ENCODE results near the gene ZC3H7B. TPM values are rescaled to one million over a fixed set of nuclear protein-coding genes. Genes with fewer than 3 reads are reported as not detected.

Gene ZC3H7B
- total and polyA plus RNA-seq, 2 experiments from 2014 or later = 5.4 to 54.9 TPM

DNA sequence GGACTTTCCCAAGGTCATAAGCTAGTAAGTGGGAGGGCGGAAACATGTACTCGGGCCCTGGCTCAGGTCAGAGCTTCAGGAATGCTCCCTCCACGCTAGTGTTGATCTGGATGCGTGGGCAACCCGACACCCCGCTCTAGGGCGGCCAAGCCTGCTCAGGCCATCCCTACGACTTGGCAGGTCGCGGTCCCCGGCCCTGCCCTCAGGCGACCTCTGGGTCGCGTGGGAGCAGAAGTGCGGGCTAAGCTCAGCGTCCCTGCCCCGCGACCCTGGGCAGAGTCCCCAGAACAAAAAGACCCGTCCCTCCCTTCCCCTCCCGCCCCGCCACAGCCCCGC is 79.6 kb downstream of the ZC3H7B start:
- in situ Hi-C loops (cut with MboI) = no loop called here
- H3K4me1 ChIP-seq (ENCODE audit: insufficient read depth) = peaks cover 8% of the 10 kb centered on the region; the same call in 1 of the 2 replicates
- H3K27ac ChIP-seq = peak overlapping the region; percentile 96
- no peaks in the 10 kb centered on the region for H3K9me2 ChIP-seq (ENCODE audit: insufficient read depth)
- DNase-seq = peak; percentile 97
- no peaks in the 10 kb centered on the region for H3K9me3 ChIP-seq (ENCODE audit: low read depth)
- H3K4me2 ChIP-seq (ENCODE audit: unreplicated experiment) = peak overlapping the region; percentile 85
- H3K4me3 ChIP-seq = peak overlapping the region; percentile 82
- no peaks in the 10 kb centered on the region for H4K20me1 ChIP-seq (ENCODE audit: insufficient read depth)
- H3F3A ChIP-seq (ENCODE audit: insufficient read depth) = peaks cover 10% of the 10 kb centered on the region
- no peaks in the 10 kb centered on the region for H3K36me3 ChIP-seq (ENCODE audit: low read depth)
- no peaks in the 10 kb centered on the region for H3K79me2 ChIP-seq (ENCODE audit: insufficient read depth)
- 0 to 2% methylated on average over 19 to 21 of the region's 22 CpGs for WGBS, 2 experiments (ENCODE audit: low coverage in 1 of 2, low lambda C conversion rate in 2 of 2, missing lambda C conversion rate in 2 of 2)
- TF ChIP-seq EZH2phosphoT487 (IDR thresholded peaks at IDR 0.05; ENCODE audit: insufficient read depth, low read depth) = no peak
- no peak for TF ChIP-seq EZH2 (IDR thresholded peaks at IDR 0.05; ENCODE audit: insufficient read depth, poor library complexity, severe bottlenecking)
- peak overlapping the region; percentile 89 for H3K9ac ChIP-seq
- H3K27me3 ChIP-seq (replicated peaks; ENCODE audit: insufficient read depth) = no peaks in the 10 kb centered on the region
- peak overlapping the region; percentile 60 for H2AFZ ChIP-seq

DNA sequence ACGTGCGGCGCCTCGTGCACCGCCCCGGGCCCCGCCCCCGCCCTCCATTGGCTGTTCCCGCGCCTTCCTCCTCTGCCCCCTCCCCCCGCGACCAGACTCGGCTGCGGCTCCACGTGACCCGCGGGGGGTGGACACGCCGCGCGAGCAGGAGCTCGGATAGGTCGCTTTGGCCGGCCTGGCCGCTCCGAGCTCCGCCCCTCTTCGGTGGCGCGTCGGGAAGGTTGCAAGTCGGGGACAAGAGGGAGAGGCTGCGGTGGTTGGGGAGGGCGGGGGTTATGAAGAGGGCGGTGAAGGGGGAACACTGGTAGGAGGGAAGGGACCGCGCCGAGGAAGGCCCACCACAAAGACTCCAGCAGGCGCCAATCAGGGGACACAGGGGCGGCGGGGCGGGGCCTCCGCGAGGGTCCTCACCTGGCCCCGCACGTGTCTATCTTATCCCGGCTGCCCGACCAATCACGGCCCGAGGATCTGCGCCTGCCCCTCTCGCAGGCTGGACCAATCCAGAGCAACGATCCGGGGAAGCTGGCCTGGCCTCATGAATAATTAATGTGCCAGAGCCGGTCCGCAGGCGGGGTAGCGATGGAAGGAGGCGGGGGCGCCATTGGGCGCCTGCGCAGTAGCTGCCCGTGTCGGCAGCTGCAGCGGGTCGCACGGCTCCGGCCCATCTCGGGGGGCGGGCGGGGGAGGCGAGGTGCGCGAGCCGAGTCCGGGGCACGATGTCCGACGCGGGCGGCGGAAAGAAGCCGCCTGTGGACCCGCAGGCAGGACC is 80.2 kb downstream of the ZC3H7B start, which contains the start of gene TEF:
Gene TEF (plus strand): TSS at position 614 of the 769 bp plus-strand sequence. CDS start 103 bp downstream, at position 717.
- in situ Hi-C loops (cut with MboI) = no loop called here
- no peak for TF ChIP-seq EZH2 (IDR thresholded peaks at IDR 0.05; ENCODE audit: insufficient read depth, poor library complexity, severe bottlenecking)
- no peak for TF ChIP-seq EZH2phosphoT487 (IDR thresholded peaks at IDR 0.05; ENCODE audit: insufficient read depth, low read depth)
- Histone ChIP-seq H3F3A (ENCODE audit: insufficient read depth) (peaks cover 10% of the 10 kb centered on the region), H3K9me2 (ENCODE audit: insufficient read depth) (no peaks in the 10 kb centered on the region), H3K4me1 (ENCODE audit: insufficient read depth) (peaks cover 8% of the 10 kb centered on the region; the same call in 1 of the 2 replicates), H3K4me2 (ENCODE audit: unreplicated experiment) (peak within 1 kb of the TSS; percentile 85), H3K4me3 (peak within 1 kb of the TSS; percentile 82), H3K27me3 (replicated peaks; ENCODE audit: insufficient read depth) (no peaks in the 10 kb centered on the region), H2AFZ (peak within 1 kb of the TSS; percentile 72), H3K36me3 (ENCODE audit: low read depth) (no peaks in the 10 kb centered on the region), H4K20me1 (ENCODE audit: insufficient read depth) (no peaks in the 10 kb centered on the region), H3K9ac (peak within 1 kb of the TSS; percentile 89), H3K79me2 (ENCODE audit: insufficient read depth) (no peaks in the 10 kb centered on the region), H3K9me3 (ENCODE audit: low read depth) (no peaks in the 10 kb centered on the region), H3K27ac (peak within 1 kb of the TSS; percentile 96)
- peak; percentile 100 for DNase-seq
- WGBS, 2 experiments (ENCODE audit: low coverage in 1 of 2, low lambda C conversion rate in 2 of 2, missing lambda C conversion rate in 2 of 2) = 1 to 2% methylated on average over 59 to 67 of the region's 84 CpGs

DNA sequence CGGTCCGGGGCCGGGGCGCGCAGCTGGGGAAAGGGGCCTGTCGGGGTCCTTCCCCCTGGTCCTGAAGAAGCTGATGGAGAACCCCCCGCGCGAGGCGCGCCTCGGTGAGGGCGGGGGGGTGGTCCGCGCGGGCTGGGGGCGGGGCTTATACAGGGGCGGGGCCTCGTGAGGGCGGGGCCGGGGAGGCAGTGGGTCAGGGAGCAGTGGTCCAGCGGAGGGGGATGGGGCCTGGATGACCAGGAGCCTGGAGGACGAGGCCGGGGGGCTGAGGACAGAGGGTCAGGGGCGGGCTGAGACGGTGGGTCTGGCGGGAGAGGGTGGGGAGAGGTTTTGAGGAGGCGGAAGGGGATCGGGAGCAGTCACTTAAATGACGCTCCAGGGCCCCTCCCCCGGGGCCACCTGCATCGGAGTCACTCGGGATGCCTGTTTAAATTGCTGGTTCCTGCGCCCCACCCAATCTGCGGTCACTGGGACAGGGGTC is 80.8 kb downstream of the ZC3H7B start:
- TF ChIP-seq EZH2phosphoT487 (IDR thresholded peaks at IDR 0.05; ENCODE audit: insufficient read depth, low read depth) = no peak
- TF ChIP-seq EZH2 (IDR thresholded peaks at IDR 0.05; ENCODE audit: insufficient read depth, poor library complexity, severe bottlenecking) = no peak
- H3K27ac ChIP-seq = peak overlapping the region; percentile 96
- in situ Hi-C loops (cut with MboI) = no loop called here
- peaks cover 10% of the 10 kb centered on the region for H3F3A ChIP-seq (ENCODE audit: insufficient read depth)
- peak; percentile 72 for DNase-seq
- peak overlapping the region; percentile 82 for H3K4me3 ChIP-seq
- H3K36me3 ChIP-seq (ENCODE audit: low read depth) = no peaks in the 10 kb centered on the region
- WGBS, 2 experiments (ENCODE audit: low coverage in 1 of 2, low lambda C conversion rate in 2 of 2, missing lambda C conversion rate in 2 of 2) = 1 to 2% methylated on average over 15 to 35 of the region's 35 CpGs
- no peaks in the 10 kb centered on the region for H3K27me3 ChIP-seq (replicated peaks; ENCODE audit: insufficient read depth)
- no peaks in the 10 kb centered on the region for H3K79me2 ChIP-seq (ENCODE audit: insufficient read depth)
- H3K9me2 ChIP-seq (ENCODE audit: insufficient read depth) = no peaks in the 10 kb centered on the region
- H2AFZ ChIP-seq = peak overlapping the region; percentile 72
- H3K9ac ChIP-seq = peak overlapping the region; percentile 89
- peak overlapping the region; percentile 81 for H3K4me2 ChIP-seq (ENCODE audit: unreplicated experiment)
- H3K9me3 ChIP-seq (ENCODE audit: low read depth) = no peaks in the 10 kb centered on the region
- H4K20me1 ChIP-seq (ENCODE audit: insufficient read depth) = no peaks in the 10 kb centered on the region
- peaks cover 8% of the 10 kb centered on the region; the same call in 1 of the 2 replicates for H3K4me1 ChIP-seq (ENCODE audit: insufficient read depth)

DNA sequence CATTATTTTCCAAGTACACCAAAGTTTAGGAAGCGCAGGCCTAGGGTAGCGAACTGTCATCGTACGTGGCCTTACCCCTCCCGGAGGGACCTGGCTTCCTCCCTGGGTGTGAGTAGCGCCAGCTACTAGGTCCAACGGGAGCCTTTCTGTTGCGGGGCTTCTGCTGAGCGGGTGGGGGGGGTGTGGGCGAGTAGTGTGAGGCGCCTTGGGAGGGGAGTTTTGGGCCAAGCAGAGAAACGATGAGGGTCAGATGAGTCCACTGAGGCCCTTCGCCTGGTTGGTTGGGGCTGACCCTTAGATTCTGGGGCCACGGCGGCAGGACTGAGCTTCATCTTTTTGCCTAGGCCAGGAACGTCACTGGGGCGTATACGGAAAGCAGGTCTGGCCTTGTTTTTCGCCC is 81.3 kb downstream of the ZC3H7B start:
- H3K79me2 ChIP-seq (ENCODE audit: insufficient read depth) = no peaks in the 10 kb centered on the region
- peaks cover 8% of the 10 kb centered on the region; the same call in 1 of the 2 replicates for H3K4me1 ChIP-seq (ENCODE audit: insufficient read depth)
- peak overlapping the region; percentile 14; the same call in 1 of the 2 replicates for H3K27ac ChIP-seq
- no peaks in the 10 kb centered on the region for H3K27me3 ChIP-seq (replicated peaks; ENCODE audit: insufficient read depth)
- no peaks in the 10 kb centered on the region for H4K20me1 ChIP-seq (ENCODE audit: insufficient read depth)
- H3K9me3 ChIP-seq (ENCODE audit: low read depth) = no peaks in the 10 kb centered on the region
- H3K4me3 ChIP-seq = peak overlapping the region; percentile 82
- no peaks in the 10 kb centered on the region for H3K9me2 ChIP-seq (ENCODE audit: insufficient read depth)
- peak overlapping the region; percentile 81 for H3K4me2 ChIP-seq (ENCODE audit: unreplicated experiment)
- in situ Hi-C loops (cut with MboI) = no loop called here
- H3K36me3 ChIP-seq (ENCODE audit: low read depth) = no peaks in the 10 kb centered on the region
- TF ChIP-seq EZH2 (IDR thresholded peaks at IDR 0.05; ENCODE audit: insufficient read depth, poor library complexity, severe bottlenecking) (no peak), EZH2phosphoT487 (IDR thresholded peaks at IDR 0.05; ENCODE audit: insufficient read depth, low read depth) (no peak)
- H2AFZ ChIP-seq = peak overlapping the region; percentile 72
- 9 to 11% methylated on average over 18 to 19 of the region's 19 CpGs for WGBS, 2 experiments (ENCODE audit: low coverage in 1 of 2, low lambda C conversion rate in 2 of 2, missing lambda C conversion rate in 2 of 2)
- DNase-seq = peak; percentile 53
- peak overlapping the region; percentile 89 for H3K9ac ChIP-seq
- peaks cover 10% of the 10 kb centered on the region for H3F3A ChIP-seq (ENCODE audit: insufficient read depth)
